Ishikawa (cell line): ENCODE data around the gene KCTD13.

Experiments
- CEBPB ChIP-seq: IDR thresholded peaks from 2 replicates; pipeline ENCODE4 v1.6.1; 2012
- CREB1 ChIP-seq: IDR thresholded peaks from 2 replicates; pipeline ENCODE4 v1.6.1; 2012; ENCODE audit warnings: low read depth
- EGR1 ChIP-seq: IDR thresholded peaks from 2 replicates; pipeline ENCODE4 v1.6.1; 2012
- EP300 ChIP-seq: IDR thresholded peaks from 2 replicates; pipeline ENCODE4 v1.6.1; 2012; ENCODE audit warnings: borderline replicate concordance
- FOXM1 ChIP-seq: IDR thresholded peaks from 2 replicates; pipeline ENCODE4 v1.6.1; 2012; ENCODE audit warnings: low read depth, borderline replicate concordance
- MAX ChIP-seq: IDR thresholded peaks from 2 replicates; pipeline ENCODE4 v1.6.1; 2012
- NFIC ChIP-seq: IDR thresholded peaks from 2 replicates; pipeline ENCODE4 v1.6.1; 2012
- RAD21 ChIP-seq: IDR thresholded peaks from 2 replicates; pipeline ENCODE4 v1.6.1; 2012; ENCODE audit warnings: low read depth
- TAF1 ChIP-seq: IDR thresholded peaks from 2 replicates; pipeline ENCODE4 v1.6.1; 2012; ENCODE audit warnings: low read depth, mild to moderate bottlenecking
- TCF12 ChIP-seq: IDR thresholded peaks from 2 replicates; pipeline ENCODE4 v1.6.1; 2012; ENCODE audit warnings: low read depth
- TEAD4 ChIP-seq: IDR thresholded peaks from 2 replicates; pipeline ENCODE4 v1.6.1; 2012
- USF1 ChIP-seq: IDR thresholded peaks from 2 replicates; pipeline ENCODE4 v1.6.1; 2012
- YY1 ChIP-seq: IDR thresholded peaks from 2 replicates; pipeline ENCODE4 v1.6.1; 2012; ENCODE audit warnings: low read depth
- ZBTB7A ChIP-seq: IDR thresholded peaks from 2 replicates; pipeline ENCODE4 v1.6.1; 2012; ENCODE audit warnings: low read depth
- TF ChIP-seq, protein P1 (sequence below): IDR thresholded peaks from 2 replicates; pipeline ENCODE4 v1.6.1; 2012; ENCODE audit warnings: low read depth, mild to moderate bottlenecking

KCTD13 gene

GRCh38 chr16:29862884-29863668, 63.0 kb downstream of the KCTD13 start, which contains the start of gene CDIPT:
CDIPT (minus strand) TSS chr16:29863226; CDS start chr16:29862857, 369 bp downstream.
- TF ChIP-seq TAF1, result 0 out of 2 replicates have a peak, but pooled peaks have one; percentile 47
- TF ChIP-seq YY1, result peak; percentile 48; the same call in 1 of the 2 replicates
- TF ChIP-seq MAX, result peak; percentile 83
- no peak; the same call in 1 of the 2 replicates for TF ChIP-seq RAD21
- no peak for TF ChIP-seq NFIC
- TF ChIP-seq CREB1, result 0 out of 2 replicates have a peak, but pooled peaks have one; percentile 45
- TF ChIP-seq EP300, result peak; percentile 43; the same call in 1 of the 2 replicates
- TF ChIP-seq, protein P1, sequence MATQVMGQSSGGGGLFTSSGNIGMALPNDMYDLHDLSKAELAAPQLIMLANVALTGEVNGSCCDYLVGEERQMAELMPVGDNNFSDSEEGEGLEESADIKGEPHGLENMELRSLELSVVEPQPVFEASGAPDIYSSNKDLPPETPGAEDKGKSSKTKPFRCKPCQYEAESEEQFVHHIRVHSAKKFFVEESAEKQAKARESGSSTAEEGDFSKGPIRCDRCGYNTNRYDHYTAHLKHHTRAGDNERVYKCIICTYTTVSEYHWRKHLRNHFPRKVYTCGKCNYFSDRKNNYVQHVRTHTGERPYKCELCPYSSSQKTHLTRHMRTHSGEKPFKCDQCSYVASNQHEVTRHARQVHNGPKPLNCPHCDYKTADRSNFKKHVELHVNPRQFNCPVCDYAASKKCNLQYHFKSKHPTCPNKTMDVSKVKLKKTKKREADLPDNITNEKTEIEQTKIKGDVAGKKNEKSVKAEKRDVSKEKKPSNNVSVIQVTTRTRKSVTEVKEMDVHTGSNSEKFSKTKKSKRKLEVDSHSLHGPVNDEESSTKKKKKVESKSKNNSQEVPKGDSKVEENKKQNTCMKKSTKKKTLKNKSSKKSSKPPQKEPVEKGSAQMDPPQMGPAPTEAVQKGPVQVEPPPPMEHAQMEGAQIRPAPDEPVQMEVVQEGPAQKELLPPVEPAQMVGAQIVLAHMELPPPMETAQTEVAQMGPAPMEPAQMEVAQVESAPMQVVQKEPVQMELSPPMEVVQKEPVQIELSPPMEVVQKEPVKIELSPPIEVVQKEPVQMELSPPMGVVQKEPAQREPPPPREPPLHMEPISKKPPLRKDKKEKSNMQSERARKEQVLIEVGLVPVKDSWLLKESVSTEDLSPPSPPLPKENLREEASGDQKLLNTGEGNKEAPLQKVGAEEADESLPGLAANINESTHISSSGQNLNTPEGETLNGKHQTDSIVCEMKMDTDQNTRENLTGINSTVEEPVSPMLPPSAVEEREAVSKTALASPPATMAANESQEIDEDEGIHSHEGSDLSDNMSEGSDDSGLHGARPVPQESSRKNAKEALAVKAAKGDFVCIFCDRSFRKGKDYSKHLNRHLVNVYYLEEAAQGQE, result no peak
- peak; percentile 27; the same call in 1 of the 2 replicates for TF ChIP-seq TCF12
- TF ChIP-seq EGR1, result no peak
- TF ChIP-seq TEAD4, result no peak
- no peak for TF ChIP-seq CEBPB
- peak; percentile 35; the same call in 1 of the 2 replicates for TF ChIP-seq FOXM1
- TF ChIP-seq USF1, result 0 out of 2 replicates have a peak, but pooled peaks have one; percentile 19
- no peak for TF ChIP-seq ZBTB7A

DNA sequence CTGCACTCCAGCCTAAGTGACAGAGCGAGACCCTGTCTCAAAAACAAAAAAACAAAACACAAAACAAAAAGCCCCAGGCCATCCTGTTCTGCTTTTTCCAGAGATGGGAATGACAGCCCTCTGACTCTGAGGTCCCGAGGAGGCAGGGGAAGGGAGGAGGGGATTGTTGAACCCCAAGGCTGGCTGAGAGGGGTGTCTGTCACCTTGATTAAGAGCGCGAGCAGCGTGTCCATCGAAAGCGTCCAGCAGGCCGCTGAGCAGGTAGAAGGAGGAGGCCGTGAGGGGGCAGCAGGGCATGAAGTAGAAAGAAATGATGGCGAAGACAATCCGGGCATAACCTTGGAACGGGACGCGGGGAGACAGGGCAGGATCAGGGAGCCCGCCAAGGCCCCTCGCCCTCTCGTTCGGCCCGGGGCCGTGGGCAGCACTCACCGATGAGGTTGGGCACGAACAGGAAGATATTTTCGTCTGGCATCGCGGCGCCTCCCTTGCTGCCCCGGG, 63.6 kb downstream of the KCTD13 start:
- peak; percentile 29; the same call in 1 of the 2 replicates for TF ChIP-seq RAD21
- TF ChIP-seq CEBPB, result no peak
- TF ChIP-seq, protein P1, result no peak

DNA sequence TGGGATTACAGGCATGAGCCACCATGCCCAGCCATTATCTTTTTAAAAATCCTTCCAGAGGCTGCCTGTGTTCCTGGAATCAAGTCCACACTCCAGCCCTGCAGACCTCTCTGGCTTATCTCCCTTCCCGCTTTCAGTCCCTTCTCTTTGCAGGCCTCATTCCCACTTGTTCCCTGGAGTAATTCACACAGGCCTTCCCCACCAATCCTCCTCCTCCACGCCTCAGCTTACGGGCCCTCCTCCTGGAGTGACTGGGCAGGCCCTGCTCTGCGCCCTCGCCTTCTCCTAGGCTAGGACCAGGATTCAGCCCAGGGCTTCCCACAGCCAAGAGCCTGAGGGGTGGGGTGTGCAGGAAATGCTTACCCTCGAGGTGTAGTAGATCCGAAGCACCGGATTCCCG, 65.8 kb downstream of the KCTD13 start:
- no peak for TF ChIP-seq MAX
- no peak for TF ChIP-seq FOXM1
- no peak for TF ChIP-seq CREB1
- TF ChIP-seq TAF1, result no peak
- TF ChIP-seq NFIC, result no peak
- TF ChIP-seq, protein P1, result no peak
- no peak for TF ChIP-seq TCF12
- no peak for TF ChIP-seq CEBPB
- TF ChIP-seq TEAD4, result no peak
- TF ChIP-seq USF1, result no peak
- TF ChIP-seq RAD21, result no peak

- TF ChIP-seq YY1 (no peak), TAF1 (no peak), CEBPB (no peak), EP300 (no peak), FOXM1 (no peak), MAX (no peak), TCF12 (no peak), RAD21 (no peak), NFIC (no peak), USF1 (no peak), EGR1 (no peak), CREB1 (no peak), ZBTB7A (no peak), TEAD4 (no peak)
- TF ChIP-seq, protein P1, result no peak
Measured at GRCh38 chr16:29858974-29859373, 67.1 kb downstream of the KCTD13 start.
